HG02938 (cell line): ENCODE results near the gene OSBP2.

Experiments
- ATAC-seq: cut with Tn5 transposase; IDR thresholded peaks from one replicate; pipeline ENCODE4 v1.9.1; 2021; ENCODE audit warnings: mild to moderate bottlenecking, moderate library complexity; ENCODE audit not compliant: unreplicated experiment

The OSBP2 gene

DNA sequence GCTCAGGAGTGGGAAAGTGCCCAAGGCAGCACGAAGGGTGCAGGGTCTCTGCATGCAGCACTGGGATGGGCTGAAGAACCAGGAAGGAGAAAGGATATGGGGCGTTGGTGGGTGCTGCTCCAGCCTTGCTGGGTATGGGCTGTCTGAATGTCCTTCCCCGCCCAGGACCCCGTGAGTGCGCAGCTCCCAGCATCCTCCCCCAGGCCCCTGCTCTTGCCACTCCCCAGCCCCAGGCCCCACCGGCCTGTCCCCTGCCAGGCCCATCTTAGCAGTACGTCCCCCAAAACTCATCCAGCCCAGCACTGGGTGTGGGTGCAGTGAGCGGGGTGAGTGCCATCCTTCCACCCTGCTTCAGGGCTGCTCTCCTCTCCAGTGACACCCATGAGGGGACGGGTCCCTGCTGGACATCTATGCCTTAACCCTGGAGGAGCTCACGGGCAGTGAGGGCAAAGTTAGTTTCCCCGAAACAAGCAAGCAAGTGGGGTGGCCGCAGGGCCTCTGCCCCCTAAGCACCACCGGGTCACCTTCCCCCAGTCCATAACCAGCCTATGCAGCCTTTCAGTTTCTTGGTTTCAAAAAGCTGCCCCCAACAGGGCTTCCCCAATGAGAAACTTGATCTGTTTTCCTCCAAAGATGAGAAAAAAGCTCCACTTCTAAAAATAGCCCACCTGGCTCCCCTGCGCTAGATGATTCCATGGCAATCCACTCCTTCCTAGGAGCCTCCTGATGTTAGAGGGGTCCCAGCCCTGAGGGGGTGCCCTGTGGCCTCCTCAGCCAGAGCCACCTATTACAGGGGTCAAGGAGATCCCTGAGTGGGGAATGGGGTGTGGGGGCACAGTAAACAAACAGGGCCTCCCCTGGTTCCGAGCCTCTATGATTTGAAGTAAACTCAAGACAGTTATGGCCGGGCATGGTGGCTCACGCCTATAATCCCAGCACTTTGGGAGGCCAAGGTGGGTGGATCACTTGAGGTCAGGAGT, 170.1 kb downstream of the OSBP2 start:
- no peak for ATAC-seq

DNA sequence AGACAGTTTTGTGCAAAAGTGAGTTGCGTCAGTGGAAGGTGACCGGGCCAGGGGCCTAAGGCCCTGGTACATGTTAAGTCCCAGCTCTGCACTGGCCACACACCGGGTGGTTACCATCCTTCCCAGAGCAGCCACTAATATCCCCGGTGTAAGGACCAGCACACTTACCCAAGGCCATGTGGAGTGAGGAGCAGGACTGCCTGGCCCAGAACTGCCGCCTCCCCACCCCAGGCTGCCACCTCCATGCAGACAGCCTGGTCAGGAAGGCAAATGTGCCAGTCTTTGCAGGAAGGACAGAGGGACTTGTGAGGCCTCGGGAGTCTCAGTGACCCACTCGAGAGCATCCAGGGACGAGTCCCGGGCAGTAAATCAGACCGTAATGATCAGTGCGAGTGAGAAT, 171.0 kb downstream of the OSBP2 start:
- no peak for ATAC-seq

DNA sequence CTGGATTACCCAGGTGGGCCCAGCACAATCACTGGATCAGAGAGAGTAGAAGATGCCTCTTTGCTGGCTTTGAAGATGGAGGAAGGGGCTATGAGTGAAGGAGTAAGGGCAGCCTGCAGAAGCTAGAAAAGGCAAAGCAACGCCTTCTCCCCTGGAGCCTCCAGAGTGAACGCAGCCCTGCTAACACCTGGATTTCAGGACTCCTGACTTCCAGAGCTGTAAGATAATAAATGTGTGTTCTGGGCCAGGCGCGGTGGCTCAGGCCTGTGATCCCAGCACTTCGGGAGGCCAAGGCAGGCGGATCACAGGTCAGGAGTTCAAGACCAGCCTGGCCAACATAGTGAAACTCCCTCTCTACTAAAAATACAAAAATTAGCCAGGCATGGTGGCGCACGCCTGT, 171.5 kb downstream of the OSBP2 start:
- no peak for ATAC-seq

DNA sequence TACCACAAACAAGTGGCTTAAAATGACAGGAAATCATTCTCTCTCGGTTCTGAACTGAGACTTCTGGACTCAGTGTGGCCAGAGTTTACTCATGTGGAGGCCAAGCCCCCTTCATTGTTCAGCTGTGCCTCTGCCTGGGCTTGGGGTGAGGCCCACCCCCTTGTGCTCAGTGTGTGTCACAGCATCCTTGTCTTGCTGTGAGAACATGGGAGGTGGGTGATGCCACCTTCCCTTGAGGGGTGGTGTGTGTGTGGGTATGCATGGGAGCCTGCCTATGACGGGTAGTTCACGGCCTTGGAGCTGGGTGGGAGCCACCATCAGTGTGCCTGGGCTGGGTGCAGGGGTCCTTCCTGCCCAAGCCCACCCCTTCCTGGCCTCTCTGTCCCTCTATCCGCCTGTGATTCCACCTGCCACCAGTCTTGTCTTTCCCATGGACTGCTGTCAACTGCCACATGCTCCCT, 172.2 kb downstream of the OSBP2 start:
- no peak for ATAC-seq

DNA sequence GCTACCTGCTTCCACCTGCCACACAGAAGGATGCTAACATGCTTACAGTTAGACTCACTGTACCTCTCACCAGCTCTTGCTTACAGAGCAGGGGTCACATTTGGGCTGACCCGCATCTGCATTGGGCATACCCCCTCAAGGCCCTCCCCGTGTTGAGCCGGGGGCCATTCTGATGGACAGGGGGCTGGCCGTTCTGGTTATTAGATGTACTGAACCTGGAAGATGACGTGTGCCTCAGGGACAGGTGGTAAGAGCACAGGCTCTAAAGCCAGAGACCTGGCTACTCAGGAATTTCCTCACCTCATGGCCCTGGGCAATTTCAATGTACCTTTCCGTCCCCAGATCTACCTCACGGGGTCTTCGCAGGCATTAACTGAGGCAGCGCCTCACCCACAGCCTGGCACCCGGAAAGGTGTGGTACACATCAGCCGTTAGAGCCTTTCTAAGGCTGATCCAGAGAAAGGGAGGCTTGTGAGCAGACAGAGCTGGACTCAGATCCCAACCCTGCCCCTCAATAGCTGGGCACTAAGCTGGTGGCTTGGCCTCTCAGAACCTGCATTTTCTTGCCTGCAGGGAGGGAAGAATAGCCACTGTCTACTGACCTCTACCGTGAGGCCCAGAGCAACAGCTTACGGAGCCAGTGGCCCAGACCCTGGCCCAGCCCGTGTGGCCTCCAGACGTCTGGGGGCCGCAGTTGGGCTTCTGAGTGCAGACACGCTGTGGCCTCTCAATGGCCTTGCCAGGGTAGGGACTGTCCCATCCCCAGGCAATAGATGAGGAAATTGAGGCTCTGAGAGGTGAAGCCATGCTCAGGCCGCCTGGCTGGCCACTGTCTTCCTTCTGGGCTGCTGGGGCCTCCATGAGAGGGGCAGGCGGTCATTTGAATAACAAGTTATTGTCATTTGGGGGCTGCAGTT, 173.3 kb downstream of the OSBP2 start:
- no peak for ATAC-seq

DNA sequence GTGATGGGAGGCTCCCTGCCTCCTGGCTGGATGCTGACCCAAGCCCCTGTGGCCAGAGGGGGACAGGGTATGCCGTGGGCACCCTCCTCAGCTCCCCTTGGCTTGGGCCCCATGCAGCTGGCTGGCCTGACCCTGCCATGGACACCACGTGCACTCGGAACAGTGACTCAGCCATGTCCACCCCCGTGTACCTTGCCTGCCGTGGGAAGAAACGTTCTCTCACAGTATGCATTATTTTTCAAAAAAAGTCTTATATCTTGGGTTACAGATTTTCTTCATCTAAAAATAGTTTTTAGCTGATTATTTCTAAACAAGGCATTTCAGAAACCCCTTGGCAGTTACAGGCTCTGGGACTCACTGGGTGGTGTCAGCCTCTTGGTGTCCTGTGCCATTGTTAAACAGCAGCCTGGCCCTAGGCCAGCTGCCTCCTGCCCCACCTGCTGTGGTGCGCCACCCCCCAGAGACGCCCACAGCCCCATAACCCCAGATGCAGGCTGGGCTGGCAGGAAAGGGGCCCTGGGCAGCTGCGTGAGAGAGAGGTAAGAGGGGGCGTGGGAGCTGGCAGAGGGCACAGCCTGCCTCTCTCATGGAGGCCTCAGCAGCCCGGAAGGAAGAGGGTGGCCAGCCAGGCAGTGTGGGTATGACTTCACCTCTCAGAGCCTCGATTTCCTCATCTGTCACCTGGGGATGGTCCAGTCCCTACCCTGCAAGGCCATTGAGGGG, 174.2 kb downstream of the OSBP2 start:
- ATAC-seq = no peak

DNA sequence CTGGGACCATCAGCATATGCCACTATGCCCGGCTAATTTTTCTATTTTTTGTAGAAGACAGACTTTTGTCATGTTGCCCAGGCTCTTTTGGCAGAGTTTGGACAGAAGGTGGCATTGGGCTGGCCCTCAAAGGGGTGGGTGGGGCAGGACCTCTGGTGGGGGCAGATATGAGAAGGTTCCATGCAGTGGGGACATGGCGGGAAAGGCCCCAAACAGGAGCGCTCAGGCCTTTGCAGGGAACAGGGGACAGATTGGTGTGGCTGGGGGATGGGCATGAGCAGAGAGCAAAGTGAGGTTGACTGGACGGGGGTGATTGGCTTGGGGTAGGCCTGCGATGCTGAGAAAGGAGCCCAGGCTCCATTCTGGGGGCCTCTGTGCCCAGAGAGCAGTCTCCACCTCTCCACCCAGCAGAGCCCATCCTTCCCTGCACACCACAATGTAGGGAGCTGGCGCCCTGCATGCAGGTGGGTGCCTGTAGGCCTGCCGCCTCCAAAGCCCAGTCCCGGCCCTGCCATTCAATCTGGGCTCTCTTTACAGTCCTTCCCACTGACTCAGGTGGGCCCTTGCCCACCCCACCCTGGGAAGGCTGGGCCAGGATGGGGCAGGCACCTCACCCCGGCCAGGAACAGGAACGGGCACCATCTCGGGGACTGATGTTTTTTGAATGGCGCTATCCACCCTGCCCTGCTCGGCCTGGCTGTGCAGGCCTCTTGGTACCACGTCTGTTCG, 175.2 kb downstream of the OSBP2 start:
- no peak for ATAC-seq

DNA sequence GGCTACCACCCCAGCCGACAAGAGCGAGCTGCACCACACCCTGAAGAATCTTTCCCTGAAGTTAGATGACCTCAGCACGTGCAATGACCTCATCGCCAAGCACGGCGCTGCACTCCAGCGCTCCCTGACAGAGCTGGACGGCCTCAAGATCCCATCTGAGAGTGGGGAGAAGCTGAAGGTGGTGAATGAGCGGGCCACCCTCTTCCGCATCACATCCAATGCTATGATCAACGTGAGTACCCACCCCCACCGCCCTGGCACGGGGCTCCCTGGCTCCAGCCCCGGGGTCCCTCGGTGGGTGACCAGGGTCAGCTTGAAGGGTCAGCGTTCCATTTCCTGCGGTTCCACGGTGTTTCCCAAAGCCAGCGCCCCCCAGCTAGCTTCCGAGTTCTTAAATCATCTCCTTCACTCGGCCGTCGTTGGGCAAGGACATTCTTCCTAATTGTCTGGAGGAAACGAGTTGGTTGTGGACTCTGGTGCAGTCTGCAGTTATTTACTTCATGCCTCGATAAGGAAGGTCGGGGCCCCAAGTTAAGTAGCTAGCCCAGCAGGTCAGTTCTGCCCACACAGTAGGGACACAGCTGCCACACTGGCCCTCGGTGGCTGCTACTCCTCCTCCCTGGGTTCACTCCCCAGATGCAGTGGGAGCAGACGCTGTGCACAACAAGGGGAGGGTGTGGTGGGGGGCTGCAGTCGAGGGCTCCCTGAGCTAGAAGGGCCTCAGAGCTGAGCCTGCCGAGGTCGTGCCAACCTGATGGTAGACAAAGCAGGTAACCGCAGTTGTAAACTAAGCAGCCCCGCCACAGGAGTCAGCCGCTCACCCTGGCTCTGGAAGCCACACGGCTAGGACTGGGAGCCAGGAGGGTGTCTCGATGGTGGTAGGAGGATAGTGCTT, 176.0 kb downstream of the OSBP2 start:
- ATAC-seq = no peak

DNA sequence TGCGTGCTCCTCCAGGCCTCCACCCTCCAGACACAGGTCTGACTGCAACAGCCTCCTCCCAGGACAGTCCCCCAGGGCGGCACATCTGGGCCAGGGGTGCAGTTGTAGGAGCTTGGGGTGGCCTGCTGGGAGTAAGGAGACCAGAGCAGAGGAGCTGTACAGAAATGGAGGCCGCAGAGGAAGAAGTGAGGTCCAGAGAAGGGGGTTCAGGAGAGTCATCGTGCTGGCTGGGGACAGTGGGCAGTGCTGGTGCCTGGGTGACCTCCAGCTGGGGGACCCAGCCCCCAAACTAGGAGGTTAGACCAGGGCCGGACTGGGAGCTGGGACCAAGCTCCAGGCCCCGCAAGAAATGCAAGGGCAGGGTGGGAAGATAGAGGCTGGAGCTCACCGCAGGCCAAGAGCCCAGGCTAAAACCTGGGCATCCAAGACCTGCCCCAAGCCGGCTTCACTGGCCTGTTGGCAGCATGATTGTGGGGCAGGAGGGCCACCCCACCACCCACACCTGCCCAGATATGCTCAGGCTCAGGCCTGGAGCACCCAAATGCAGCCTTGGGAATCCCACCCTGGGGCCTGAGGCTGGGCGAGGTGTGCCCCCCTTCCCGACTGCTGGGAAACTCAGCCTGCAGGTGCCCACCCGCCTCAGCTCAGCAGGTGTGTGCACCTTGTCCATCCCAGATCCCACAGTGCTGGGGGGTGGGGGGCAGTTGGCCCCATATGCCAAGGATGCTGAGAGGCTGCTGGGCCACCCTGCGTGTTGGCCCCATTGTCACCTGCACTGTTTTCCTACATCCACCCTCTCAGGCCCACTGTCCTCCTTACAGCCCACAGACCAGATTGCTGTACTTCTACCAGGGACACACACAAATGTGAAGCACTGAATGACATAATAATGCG, 177.0 kb downstream of the OSBP2 start:
- no peak for ATAC-seq

DNA sequence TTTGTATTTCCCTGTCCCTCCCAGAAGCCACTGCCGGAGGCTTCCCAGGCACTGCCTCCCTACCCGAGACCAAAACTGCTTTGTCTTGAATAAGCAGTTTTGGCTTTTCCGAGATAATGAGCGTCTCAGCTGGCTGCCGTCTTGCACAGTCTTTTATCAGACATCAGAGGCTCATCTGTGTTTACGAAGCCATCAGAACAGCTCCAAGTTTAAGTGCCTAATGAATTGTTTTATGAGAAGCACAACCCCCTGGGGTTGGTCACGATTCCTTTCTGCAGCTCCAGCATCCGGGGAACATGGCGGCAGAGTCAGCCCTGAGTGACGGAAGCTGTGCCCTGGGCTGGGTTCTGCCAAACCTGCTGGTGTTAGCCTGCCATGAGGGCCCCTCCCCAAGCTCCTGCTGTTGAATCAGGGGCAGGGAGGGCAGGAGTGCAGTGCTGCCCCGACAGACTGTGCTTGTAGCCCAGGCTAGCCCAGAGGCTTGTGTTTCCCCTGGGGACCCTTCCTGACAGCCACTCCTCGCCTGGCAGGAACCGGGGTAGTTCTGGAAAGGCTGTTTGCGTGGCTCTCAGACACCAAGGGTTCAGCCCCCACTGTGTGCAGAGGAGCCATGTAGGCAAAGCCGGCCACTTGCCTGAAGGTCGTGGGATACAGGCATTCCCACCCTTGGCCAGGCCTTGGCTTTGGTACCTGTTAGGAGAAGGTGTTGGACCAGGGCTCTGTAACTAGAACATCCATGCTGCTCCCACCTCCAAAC, 177.8 kb downstream of the OSBP2 start:
- ATAC-seq = no peak

DNA sequence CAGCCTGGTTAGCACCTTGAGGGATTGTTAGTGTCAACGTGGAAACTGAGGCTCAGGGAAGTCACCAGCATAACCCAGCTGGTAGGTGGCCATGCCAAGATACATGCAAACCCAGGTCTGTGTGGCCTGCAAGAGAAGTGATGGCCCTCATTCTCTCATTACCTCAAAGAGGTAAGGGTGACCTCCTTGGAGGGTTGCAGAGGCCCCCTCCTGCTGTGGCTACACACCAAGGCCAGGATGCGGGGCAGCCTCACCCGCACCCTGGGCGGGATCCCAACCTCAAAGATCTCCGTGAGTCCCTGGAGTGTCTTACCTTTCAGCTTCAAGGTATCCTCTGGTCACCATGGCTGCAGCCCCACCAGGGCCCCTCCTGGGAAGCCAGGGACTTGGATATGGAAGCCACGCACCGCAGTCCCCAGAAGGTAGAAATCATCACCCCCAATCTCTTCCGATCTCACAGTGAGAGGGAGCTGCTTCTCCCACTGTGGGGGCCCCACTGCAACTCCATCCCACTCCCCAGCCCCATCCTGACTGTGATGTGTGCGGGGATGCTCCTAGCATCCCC, 178.5 kb downstream of the OSBP2 start:
- no peak for ATAC-seq

DNA sequence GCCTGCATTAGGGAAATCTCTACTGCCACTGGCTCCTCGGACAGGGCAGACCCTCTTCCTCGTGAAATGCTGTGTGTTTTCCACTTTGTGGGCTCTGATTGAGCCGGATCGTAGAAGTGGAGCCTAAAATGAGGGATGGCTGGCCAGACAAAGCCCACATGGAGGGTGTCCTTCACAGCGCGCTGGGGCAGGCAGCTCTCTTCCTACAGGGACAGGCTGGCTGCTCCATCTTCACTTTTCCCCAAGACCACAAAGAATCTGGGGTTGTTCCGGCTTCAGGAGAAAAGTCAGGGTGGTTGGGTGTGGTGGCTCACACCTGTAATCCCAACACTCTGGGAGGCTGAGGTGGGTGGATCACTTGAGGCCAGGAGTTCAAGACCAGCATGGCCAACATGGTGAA, 179.0 kb downstream of the OSBP2 start:
- ATAC-seq = no peak

DNA sequence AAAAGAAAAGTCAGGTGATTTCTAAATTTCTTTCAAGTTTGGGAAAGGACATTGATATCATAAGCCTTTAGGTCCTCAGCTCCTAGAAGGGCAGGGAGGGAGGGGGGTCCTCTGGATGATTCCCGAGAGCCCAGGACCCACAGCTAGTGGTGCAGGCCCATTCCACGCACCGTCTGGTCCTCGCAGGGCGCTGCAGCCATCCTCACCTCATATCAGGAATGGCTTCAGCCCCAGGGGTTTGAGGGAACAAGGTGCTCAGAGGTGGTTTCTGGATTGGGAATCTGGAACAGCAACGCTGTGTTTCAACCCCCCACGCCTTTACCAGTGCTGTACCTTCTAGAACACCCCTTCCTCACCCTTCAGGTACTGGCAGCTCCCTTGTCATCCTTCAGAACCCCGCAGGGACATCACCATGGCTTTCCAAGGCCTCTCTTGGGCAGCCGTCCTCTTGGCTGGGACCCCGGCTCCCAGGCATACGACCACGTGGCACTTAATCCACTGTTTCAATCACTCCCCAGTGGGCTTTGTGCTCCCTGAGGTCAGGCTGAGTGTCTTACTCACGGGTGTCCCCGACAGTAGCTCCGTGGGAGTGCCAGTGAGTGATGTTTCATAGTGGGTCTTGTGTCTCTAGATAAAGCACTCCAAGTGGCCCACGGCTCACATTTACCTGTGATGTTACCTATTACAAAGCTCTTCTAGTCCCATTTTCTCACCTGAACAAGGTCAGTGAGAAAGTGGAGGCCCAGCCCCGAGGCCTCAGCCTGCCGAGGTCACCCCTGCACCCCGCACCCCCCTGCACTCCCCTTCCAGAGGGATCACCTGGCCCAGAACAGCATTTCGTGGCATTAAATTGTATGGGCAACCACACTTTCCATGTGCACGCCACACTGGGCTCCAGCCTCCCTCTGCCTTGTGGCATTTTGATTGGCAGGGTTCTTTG, 180.0 kb downstream of the OSBP2 start:
- no peak for ATAC-seq

DNA sequence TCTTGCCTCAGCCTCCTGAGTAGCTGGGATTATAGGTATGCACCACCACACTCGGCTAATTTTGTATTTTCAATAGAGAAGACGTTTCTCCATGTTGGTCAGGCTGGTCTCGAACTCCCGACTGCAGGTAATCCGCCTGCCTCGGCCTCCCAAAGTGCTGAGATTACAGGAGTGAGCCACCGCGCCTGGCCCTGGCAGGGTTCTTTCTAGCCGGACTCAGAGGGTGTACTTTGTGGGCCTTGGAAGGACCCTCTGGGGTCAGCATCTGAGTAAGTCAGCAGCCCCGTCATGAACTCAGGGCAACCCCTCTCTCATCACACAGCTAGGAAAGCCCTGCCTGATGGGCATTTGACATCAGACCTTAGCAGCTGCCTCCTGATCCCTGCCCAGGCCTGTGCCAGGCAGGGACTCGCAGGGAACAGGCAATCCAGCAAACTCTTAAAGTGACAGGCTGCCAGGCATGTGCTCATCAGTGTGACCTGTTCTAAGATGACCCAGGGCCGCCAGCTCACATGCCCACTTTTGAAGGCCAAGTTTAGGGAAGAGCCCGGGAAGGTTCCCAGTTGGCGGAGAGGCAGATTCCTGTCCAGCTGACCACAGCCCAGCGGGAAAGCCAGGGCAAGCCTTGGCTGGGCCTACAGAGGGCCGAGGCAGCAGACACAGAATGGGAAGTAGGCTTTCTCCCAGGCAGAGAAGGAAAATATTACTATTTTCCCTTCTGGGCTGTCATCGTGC, 181.0 kb downstream of the OSBP2 start:
- no peak for ATAC-seq

DNA sequence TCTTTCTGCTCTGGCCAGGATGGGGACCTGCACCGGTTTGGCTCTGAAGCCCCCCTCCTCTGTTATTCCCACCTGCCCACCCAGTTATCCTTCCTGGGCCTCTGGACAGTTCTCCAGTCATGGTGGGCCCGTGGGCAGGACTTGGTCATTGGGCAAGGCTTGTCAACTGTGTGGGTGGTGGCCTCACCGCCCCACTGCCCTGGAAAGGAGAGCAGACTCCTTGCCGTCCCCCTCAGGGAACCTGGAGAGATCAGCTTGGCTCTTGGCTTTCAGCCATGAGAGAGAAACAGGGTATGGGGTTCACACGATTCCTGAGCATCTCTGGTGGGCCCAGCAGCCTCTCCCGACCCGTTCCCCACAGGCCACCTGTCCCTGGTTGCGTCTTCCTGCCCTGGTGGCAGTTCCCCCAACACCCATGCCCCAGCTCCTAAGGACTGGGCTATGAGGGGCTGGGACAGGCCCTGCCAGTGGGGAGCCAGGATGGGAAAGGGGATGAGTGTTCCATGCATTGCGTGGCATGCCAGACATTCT, 181.6 kb downstream of the OSBP2 start:
- ATAC-seq = no peak
